Stimulated activated CD8-positive, alpha-beta memory T cell treated with anti-CD3 and anti-CD28 coated beads, Interleukin-7, amount 100 ng/mL, for 4 hours (primary cell): ENCODE data around the gene RFX1.
"Not testable (repeated sequence)": the region's sequence is repeated elsewhere in the genome, so short reads cannot be mapped to it uniquely, and the experiment has no call there.

Source experiments
- DNase-seq, 2 donors: peaks; one replicate each; pipeline ENCODE4 v3.0.0-alpha.2; 2020; ENCODE audit warnings: low read depth in 2 of 2

The RFX1 gene

DNA sequence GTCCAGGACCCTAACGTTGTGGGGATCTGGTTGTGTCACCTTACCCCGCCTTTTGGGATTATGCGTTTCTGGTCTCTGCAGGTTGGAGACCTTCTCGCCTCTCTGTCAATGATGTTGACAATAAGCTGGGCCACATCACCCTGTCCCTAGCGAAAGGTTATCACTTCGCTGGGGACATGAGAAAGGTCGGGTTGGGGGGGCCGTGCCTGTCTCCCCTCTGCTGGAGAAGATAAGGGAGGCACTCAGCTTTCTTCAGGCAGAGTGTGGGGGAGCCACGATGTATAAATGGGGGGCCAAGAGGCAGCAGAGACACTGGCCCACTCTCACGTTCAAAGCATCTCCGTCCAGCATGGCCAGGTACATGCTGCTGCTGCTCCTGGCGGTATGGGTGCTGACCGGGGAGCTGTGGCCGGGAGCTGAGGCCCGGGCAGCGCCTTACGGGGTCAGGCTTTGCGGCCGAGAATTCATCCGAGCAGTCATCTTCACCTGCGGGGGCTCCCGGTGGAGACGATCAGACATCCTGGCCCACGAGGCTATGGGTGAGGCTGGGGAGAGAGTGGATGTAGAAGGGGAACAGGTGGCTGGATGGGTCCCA, 21.8 kb upstream of the RFX1 start, which contains the start of gene RLN3:
Gene RLN3, plus strand, starts transcription at position 293 of the 595 bp plus-strand sequence. Its CDS starts 57 bp downstream, at position 350.
- DNase-seq = no peak

DNA sequence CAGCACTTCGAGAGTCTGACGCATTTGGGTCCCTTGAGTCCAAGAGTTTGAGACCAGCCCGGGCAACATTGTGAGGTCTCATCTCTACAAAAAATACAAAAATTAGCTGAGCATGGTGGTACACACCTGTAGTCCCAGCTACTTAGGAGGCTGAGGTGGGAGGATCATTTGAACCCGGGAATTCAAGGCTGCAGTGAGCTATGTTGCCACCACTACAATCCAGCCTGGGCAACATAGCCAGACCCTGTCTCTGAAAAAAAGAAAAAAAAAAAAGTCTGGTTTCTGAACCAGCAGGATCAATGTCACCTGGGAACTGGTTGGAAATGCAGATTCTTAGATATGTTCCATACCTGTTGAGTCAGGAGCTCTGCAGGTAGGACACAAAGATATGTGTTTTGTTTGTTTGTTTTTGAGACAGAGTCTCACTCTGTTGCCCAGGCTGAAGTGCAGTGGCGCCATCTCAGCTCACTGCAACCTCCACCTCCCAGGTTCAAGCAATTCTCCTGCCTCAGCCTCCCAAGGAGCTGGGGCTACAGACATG, 20.6 kb upstream of the RFX1 start:
- DNase-seq = not testable (repeated sequence)

DNA sequence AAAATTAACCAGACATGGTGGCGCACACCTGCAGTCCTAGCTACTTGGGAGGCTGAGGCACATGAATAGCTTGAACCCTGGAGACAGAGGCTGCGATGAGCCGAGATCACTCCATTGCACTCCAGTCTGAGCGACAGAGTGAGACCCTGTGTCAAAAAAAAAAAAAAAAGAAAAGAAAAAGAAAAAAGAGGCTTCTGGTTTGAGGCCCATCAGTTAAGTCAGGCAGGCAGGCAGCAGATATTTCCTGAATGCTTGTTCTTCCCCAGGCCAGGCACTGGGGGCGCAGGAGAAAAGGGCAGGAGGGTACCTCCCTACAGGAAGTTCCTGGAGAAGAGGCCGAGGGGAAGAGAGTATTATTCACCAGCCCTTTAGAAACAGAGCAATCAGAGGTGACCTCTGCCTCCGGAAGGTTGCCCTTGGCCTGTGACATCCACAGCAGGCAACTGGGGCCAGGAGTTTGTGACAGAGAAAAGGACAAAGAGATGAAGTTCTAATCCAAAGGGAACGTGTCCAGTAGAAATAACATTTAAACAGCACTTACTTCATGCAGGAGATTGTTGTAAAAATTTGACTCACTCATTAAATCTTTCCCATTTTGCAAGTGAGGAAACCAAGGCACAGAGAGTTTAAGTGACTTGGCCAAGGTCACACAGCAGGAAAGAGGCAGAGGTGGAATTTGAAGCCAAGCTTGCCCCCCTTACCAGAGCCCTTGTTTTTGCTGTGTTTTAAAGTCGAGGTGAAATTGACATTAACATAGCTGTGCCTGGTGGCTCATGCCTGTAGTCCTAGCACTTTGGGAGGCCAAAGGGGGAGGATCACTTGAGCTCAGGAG, 17.5 kb upstream of the RFX1 start:
- no peak for DNase-seq

DNA sequence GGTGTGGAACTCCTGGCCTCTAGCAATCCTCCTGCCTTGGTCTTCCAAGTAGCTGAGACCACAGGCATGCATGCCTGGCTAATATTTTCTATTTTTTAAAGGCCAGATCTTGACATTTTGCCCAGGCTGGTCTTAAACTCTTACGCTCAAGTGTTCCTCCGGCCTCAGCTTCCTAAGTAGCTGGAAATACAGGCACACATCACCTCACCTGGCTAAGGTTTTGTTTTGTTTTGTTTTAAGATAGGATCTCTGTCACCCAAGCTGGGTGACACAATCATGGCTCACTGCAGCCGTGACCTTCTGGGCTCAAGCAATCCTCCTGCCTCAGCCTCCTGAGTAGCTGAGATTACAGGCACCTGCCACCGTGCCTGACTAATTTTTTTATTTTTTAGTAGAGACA, 16.3 kb upstream of the RFX1 start:
- no peak for DNase-seq

DNA sequence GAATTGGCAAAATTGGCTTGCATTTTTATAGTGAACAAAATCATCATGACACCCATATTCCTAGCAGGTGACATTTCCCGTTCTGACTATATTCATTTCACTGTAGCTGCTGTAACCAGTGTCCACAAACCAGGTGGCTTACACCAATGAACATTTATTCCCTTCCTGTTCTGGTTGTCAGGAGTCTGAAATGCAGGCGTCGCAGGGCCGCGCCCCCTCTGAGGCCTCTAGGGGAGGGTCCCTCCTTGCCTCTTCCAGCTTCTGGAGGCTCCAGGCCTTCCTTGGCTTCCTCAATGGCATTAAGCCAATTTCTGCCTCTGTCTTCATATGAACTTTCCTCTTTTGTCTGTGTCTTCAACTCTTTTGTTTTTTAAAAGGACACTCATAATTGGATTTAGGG, 15.4 kb upstream of the RFX1 start:
- no peak for DNase-seq

DNA sequence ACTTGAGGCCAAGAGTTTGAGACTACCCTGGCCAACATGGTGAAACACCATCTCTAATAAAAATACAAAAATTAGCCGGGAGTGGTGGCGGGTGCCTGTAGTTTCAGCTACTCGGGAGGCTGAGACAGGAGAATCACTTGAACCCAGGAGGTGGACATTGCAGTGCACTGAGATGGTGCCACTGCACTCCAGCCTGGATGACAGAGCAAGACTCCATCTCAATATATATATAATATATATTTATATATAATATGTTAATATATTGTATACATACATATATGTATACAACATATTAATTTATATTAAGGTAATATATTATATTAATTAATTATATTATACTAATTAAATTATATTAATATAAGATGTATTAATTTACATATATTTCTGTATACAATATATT, 13.6 kb upstream of the RFX1 start:
- DNase-seq = not testable (repeated sequence)

DNA sequence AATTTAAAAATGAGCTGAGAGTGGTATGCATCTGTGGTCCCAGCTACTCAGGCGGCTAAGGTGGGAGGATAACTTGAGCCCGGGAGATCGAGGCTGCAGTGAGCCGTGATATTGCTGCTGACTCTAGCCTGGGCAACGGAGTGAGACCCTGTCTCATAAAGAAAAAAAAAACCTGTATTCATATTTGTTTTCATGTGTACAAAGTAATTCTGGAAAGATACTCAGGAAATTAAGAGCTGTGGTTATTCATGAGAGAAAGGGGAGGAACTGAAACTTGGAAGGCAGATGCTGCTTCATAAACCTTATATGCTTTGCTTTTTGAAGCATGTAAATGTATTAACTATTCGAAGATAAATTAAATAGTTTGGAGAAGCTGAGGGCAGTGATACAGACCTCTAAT, 13.0 kb upstream of the RFX1 start:
- no peak for DNase-seq

DNA sequence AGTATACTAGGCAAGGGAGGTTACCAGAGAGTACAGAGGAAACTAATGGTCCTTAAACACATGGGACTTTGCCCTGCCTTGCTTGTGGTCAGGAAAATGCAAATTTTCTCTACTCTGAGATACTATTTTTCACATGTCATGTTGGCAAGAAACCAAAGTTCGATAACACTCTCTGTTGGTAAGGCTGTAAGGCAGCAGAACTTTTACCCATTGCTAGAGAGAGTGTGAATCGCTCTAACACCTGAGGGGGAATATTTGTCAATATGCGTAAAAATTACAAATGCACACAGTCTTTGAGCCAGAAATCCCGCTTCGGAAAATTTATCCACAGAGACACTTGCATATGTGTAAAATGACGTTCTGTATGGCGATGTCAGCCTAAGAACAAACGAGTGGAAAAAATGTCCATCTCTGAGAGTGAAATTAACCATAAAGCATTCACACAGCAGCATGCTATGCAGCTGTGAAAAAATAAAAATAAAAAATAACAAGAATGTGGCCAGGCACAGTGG, 9.5 kb upstream of the RFX1 start:
- DNase-seq = no peak

DNA sequence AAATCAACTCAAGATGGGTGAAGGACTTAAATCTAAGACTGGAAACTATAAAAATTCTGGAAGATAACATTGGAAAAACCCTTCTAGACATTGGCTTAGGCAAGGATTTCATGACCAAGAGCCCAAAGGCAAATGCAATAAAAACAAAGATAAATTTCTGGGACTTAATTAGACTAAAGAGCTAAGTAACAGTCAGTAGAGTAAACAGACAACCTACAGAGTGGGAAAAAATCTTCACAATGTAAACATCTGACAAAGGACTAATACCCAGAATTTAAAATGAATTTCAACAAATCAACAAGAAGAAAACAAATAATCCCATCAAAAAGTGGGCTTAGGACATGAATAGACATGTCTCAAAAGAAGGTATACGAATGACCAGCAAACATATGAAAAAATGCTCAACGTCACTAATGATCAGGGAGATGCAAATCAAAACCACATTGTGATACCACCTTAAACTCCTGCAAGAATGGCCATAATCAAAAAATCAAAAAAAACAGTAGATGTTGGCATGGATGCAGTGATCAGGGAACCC, 6.3 kb upstream of the RFX1 start:
- no peak for DNase-seq

DNA sequence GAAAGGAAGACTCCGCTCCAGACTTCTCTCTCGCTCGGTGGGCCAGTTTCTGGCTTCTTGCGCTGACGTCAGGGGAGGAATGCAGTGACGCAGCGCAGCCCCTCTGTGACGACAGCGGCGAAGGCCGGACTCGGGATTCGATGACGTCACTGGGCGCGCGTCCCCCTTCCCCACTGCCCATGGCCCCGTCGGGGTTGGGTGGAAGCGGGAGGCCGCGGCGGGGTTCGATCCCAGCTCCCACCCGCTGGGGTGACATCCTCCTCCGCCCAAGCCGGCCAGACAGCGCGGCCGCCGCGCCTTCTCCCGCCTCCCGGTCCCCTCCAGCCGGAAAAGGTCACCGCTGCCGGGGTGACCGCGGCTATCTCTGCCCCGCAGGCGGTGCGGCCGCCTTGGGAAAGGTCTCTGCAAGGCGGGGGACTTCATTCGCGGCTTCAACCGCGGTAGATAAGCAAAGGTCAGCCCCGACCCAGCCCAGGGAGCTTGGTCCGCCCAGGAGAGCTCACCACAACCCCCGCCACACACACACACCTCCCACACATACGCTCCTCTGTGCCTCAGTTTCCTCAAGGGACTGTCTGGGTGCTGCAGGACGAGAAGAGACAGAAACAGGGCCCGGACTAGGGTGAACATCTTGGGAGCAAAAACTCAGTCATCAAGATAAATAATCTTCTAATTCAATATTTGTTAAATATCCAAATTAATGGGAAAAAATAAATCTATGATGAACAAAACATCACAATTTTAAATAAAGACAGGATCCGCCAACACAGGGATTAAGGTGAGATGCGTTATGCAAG, 844 bp upstream of the RFX1 start:
- DNase-seq = no peak

DNA sequence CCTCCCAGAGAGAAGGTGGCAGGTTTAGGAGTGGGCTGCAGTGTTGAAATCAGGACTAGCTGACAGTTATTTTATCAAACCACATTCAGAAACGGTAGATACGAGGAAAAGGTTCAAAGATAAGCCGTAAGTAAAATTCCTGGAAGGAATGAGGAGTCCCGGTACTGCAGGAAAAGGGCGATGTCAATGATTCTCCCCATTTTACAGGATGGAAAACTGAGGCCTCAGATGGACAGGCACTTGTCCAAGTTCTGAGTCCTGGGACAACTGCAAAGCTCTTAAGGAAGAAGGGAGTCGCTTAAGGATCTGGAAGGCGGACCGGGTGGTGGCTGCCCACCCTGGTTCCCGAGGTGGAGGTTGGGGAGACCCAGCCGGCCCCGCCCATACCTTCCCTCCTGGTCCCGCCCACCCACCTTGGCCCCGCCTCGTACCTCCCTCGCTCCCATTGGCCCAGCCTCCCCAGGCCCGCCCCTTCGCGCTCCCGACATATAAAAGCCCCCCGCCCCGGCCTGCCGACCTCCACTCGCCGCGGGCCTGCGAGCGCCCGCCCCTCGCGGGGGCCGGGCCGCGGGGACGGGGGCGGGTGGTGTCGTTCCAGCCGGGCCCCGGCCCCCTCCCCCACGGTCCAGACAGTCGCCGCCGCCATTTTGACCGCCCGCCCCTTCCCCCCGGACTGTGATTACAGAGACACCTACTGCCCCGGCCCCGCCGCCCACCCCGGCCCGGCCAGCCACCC, 603 bp downstream of the RFX1 start:
- peak; percentile 83 to 87 for DNase-seq

DNA sequence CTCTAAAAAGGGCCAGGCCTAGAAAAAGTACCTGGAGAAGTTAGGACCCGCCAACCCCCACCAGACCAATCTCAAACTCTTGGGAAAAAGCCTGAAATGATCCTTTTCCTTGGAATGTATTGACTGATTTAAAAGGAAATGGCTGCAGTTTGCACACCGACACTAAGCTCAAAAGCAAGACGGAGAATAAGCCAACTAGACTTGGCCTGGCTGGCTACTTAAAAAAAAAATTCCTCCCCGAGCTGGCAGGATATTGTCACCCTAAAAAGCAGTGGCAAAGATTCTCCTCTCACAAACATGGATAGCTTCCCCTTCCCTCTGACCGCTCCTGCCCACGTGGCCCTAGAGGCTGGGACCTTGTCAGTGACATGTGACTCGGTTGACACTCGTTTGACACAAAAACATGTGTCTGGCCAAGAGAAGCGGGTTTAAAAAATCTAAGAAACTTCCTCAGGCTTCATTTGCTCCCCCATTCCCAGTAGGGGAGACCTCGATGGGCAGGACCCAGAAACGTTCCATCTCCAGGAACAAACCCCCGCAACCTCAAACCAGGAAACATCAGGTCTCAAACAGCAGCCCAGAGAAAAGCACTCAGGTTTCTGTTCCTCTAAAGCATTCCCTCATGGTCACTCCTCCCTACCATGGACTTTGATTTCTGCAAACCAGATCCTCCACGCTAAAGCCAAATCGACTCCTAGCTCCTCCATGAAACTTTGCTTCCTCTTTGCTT, 1.3 kb downstream of the RFX1 start:
- no peak for DNase-seq

DNA sequence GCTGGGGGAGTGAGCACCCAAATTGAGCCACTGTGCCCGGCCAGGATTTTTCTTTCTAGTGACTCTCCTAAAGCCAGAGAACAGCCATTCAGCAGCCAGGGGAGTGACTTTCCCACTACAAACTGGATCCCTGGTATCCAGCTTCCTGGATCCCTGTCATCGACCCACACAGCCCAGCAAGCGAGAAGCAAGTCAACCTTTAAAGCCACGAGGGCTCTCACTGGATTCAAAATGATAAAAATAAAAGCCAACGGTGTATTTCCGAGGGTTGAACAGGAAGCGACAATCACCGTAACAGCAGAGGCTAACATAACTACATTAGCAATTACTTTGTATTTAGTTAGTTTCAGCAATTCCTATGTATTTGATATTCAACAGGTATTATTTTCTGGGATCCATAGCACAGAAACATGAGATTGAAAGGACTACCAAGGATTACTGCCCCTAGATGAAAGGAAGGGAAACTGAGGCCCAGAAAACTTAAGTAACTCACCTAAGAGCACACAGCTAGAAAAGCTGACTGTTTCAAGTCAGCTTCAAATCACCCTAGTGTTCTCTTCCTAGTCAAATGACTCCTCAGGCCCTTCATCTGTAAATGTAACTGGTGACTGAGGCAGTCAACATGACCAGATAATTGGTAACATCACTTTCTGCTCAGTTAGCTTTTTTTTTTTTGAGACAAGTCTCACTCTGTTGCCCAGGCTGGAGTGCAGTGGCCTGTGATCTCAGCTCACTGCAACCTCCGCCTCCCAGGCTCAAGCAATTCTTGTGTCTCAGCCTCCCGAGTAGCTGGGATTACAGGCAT, 2.7 kb downstream of the RFX1 start:
- no peak for DNase-seq

DNA sequence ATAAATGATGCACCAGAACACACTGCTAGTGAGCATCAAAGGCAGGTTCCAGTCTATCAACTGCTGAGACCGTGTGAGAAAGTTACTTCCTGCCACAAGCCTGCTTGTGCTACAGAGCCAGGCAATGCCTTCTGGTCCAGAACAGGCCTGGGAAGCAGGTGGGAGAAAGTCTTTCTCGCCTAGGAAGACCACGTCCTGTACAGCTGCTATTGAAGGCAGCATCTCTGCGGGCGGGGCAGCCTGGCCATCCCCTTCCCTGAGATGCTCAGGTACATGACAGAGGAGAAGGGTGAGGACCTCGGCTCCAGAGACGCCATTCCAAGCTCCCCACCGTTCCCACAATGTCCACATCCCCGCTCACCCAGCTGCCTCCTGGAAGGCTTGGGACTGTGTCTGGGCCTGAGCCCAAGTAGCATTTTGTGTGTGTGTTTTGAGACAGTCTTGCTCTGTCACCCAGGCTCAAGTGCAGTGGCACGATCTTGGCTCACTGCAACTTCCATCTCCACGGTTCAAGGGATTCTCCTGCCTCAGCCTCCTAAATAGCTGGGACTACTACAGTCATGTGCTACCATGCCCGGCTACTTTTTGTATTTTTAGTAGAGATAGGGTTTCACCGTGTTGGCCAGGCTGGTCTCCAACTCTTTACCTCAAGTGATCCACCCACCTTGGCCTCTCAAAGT, 3.4 kb downstream of the RFX1 start:
- no peak for DNase-seq

DNA sequence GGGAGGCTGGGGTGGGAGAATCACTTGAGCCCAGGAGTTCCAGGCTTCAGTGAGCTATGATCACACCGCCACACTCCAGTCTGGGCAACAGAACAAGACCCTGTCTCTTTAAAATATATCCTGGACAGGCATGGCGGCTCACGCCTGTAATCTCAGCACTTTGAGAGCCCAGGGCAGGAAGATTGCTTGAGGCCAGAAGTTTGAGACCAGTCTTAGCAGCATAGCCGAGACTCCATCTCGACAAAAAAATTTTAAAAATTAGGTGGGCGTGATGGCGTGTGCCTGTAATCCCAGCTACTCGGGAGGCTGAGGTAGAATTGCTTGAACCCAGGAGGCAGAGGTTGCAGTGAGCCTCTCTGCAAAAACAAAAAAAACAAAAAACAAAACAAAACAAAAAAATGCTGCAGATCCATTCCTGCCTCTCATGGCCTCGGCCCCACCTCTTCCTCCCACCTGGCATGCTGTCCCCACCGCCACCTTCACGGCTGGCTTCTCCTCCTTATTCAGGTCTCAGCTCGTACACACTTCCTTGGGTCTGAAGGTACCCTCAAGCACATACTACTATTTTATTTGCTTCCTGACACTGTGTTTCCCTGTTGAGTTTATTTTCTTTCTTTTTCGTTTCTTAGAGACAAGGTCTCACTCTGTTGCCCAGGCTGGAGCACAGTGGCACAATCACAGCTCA, 5.3 kb downstream of the RFX1 start:
- no peak for DNase-seq

DNA sequence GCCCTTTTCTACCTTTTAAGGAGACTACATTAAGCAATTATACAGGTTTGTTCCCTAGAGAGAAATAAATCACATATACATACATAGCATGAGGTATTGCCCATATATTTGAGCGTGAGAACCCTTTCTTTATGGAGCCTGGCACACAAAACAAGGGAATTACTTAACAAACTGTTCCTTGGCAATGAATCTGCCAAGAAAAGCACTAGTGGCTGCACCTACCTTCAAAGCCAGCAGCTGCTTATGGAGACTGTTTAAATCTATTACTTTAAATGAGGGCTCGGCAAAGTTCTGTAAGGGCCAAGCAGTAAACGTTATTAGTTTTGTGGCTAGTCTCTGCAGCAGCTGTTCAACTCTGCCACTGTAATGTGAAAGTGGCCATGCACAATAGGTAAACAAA, 7.0 kb downstream of the RFX1 start:
- DNase-seq = no peak

DNA sequence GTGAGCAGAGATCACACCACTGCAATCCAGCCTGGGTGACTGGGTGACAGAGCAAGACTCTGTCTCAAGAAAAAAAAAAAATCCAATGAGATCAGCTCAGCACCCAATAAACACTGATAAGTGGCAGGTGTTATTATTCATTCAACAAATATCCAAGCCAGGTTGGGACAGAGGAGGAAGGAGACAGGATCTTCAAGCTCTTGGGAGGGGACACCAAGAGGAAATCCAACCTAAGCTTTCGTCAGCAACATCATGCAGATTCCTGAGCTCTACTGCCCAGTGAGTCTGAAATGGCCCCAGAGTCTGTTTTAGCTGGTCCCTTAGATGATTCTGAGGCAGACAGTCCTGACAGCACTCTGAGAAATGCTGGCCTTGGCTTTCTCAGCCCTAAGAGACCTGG, 7.7 kb downstream of the RFX1 start:
- no peak for DNase-seq

DNA sequence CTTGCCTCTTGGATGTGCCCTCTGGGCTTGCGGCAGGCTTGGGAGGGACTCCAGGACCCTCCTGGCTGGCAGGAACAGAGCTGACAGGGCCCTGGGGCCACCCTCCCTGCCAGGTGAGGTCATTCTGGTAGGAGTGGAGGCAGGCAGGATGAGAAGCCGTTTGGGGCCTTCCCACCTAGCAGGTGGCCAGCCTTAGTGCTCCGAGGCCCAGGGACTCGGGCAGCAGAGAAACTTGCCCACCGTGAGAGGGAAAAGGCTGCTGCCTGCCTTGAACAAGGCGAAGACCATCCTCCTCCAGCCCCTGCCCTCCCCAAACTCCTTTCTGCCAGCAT, 8.5 kb downstream of the RFX1 start:
- DNase-seq = no peak
